ENCODE results near the gene CADM2. TPM values are rescaled to one million over a fixed set of nuclear protein-coding genes. Genes with fewer than 3 reads are reported as not detected.

CADM2 gene
- total RNA-seq, 1 experiment from 2014 or later = 0.64 TPM

DNA sequence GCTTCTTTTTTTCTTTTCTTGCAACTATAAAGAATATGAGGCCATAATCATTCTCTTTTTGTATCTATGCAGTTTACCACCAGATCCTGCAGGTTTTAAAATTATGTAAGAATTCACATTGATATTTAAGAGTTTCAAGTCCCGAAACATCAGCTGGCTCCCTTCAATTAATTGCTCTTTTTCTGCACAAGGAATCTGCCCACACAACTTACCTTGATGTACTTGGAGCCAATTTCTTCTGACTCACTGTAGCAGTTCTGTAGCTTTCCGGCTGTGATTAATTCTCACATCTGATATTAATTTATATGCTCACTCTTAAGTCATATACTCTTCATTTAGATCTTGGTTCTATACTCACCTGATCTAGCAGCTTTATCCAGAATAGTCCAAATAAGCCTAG is 781.8 kb downstream of the CADM2 start:
- ATAC-seq (no peak), DNase-seq (ENCODE audit: low read depth, low spot score) (no peak)
- in situ Hi-C loops (cut with HindIII; ENCODE audit: low pct_unique_long_range_greater_than_20kb, low sequenced_read_pairs) = no loop called here
- Histone ChIP-seq H3K27ac (ENCODE audit: low read length) (no peak overlapping the region), H3K36me3 (ENCODE audit: control insufficient read depth, insufficient read depth, low read length) (no peaks in the 10 kb centered on the region), H3K9me3 (ENCODE audit: control insufficient read depth, insufficient read depth, low read depth, low read length) (no peaks in the 10 kb centered on the region), H3K4me3 (ENCODE audit: low read depth in 2 of 2, low read length in 2 of 2) (no peak overlapping the region), H3K4me1 (ENCODE audit: control insufficient read depth, insufficient read depth, low read length) (no peaks in the 10 kb centered on the region), H3K27me3 (ENCODE audit: control insufficient read depth, insufficient read depth, low read length) (no peaks in the 10 kb centered on the region)
- intact Hi-C loops (cut with micrococcal nuclease; ENCODE audit: unreplicated experiment) = no loop called here
- CTCF ChIA-PET = no interaction called here
- POLR2A ChIA-PET = no interaction called here
- TF ChIP-seq TCF7L2 (IDR thresholded peaks at IDR 0.05; ENCODE audit: low read depth, low read length) (no peak), SIN3A (IDR thresholded peaks at IDR 0.05; ENCODE audit: borderline replicate concordance, insufficient read depth, low read depth, low read length) (no peak), POLR2AphosphoS5 (IDR thresholded peaks at IDR 0.05; ENCODE audit: low read depth, low read length) (no peak)
- TF ChIP-seq, protein P1, sequence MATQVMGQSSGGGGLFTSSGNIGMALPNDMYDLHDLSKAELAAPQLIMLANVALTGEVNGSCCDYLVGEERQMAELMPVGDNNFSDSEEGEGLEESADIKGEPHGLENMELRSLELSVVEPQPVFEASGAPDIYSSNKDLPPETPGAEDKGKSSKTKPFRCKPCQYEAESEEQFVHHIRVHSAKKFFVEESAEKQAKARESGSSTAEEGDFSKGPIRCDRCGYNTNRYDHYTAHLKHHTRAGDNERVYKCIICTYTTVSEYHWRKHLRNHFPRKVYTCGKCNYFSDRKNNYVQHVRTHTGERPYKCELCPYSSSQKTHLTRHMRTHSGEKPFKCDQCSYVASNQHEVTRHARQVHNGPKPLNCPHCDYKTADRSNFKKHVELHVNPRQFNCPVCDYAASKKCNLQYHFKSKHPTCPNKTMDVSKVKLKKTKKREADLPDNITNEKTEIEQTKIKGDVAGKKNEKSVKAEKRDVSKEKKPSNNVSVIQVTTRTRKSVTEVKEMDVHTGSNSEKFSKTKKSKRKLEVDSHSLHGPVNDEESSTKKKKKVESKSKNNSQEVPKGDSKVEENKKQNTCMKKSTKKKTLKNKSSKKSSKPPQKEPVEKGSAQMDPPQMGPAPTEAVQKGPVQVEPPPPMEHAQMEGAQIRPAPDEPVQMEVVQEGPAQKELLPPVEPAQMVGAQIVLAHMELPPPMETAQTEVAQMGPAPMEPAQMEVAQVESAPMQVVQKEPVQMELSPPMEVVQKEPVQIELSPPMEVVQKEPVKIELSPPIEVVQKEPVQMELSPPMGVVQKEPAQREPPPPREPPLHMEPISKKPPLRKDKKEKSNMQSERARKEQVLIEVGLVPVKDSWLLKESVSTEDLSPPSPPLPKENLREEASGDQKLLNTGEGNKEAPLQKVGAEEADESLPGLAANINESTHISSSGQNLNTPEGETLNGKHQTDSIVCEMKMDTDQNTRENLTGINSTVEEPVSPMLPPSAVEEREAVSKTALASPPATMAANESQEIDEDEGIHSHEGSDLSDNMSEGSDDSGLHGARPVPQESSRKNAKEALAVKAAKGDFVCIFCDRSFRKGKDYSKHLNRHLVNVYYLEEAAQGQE (IDR thresholded peaks at IDR 0.05; ENCODE audit: insufficient read depth in 1 of 2, low read depth in 2 of 2, low read length in 1 of 2) = no peak
- TF ChIP-seq, protein P2, sequence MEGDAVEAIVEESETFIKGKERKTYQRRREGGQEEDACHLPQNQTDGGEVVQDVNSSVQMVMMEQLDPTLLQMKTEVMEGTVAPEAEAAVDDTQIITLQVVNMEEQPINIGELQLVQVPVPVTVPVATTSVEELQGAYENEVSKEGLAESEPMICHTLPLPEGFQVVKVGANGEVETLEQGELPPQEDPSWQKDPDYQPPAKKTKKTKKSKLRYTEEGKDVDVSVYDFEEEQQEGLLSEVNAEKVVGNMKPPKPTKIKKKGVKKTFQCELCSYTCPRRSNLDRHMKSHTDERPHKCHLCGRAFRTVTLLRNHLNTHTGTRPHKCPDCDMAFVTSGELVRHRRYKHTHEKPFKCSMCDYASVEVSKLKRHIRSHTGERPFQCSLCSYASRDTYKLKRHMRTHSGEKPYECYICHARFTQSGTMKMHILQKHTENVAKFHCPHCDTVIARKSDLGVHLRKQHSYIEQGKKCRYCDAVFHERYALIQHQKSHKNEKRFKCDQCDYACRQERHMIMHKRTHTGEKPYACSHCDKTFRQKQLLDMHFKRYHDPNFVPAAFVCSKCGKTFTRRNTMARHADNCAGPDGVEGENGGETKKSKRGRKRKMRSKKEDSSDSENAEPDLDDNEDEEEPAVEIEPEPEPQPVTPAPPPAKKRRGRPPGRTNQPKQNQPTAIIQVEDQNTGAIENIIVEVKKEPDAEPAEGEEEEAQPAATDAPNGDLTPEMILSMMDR (IDR thresholded peaks at IDR 0.05) = no peak
- BruUV-seq (replicated peaks) = no TSS peak

DNA sequence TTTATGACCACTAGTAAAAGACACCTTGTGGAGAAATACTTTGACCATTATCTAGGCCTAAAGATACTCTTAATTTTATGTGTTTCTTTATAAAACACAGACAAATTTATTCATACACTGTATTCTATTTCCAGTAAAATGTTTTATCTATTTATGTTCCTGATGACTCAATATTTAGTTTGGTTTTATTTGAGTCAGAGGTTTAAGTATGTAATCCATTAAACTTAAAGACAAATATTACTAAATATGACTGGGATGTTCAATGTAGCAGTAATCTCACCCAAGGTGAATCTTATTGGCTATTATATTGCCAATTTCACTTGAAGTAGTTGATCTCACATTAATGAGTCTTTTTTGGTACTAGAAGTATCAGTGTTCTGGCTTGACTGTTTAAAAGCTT is 799.7 kb downstream of the CADM2 start:
- TF ChIP-seq TCF7L2 (IDR thresholded peaks at IDR 0.05; ENCODE audit: low read depth, low read length) (no peak), SIN3A (IDR thresholded peaks at IDR 0.05; ENCODE audit: borderline replicate concordance, insufficient read depth, low read depth, low read length) (no peak), POLR2AphosphoS5 (IDR thresholded peaks at IDR 0.05; ENCODE audit: low read depth, low read length) (no peak)
- TF ChIP-seq, protein P2 (IDR thresholded peaks at IDR 0.05) = no peak
- TF ChIP-seq, protein P1 (IDR thresholded peaks at IDR 0.05; ENCODE audit: insufficient read depth in 1 of 2, low read depth in 2 of 2, low read length in 1 of 2) = no peak
- no peak for ATAC-seq
- no peak for DNase-seq (ENCODE audit: low read depth, low spot score)
- no TSS peak for BruUV-seq (replicated peaks)
- no peaks in the 10 kb centered on the region for H3K27me3 ChIP-seq (ENCODE audit: control insufficient read depth, insufficient read depth, low read length)
- ChIA-PET POLR2A (no interaction called here), CTCF (no interaction called here)
- H3K4me3 ChIP-seq (ENCODE audit: low read depth in 2 of 2, low read length in 2 of 2) = no peak overlapping the region
- intact Hi-C loops (cut with micrococcal nuclease; ENCODE audit: unreplicated experiment) (no loop called here), in situ Hi-C loops (cut with HindIII; ENCODE audit: low pct_unique_long_range_greater_than_20kb, low sequenced_read_pairs) (no loop called here)
- no peak overlapping the region for H3K27ac ChIP-seq (ENCODE audit: low read length)
- H3K36me3 ChIP-seq (ENCODE audit: control insufficient read depth, insufficient read depth, low read length) = no peaks in the 10 kb centered on the region
- no peaks in the 10 kb centered on the region for H3K4me1 ChIP-seq (ENCODE audit: control insufficient read depth, insufficient read depth, low read length)
- H3K9me3 ChIP-seq (ENCODE audit: control insufficient read depth, insufficient read depth, low read depth, low read length) = no peaks in the 10 kb centered on the region
